Mesodermal cell (in vitro differentiated cells): ENCODE data around the gene GPR87.

Experiments used
- H3K27ac ChIP-seq: 2 replicates; pipeline ENCODE4 v1.7.0; 2013; ENCODE audit warnings: mild to moderate bottlenecking, low read depth, low read length, moderate library complexity; ENCODE audit not compliant: severe bottlenecking
- H3K36me3 ChIP-seq: 2 replicates; pipeline ENCODE4 v1.7.1; 2013; ENCODE audit warnings: mild to moderate bottlenecking, low read length, moderate library complexity; ENCODE audit not compliant: control insufficient read depth, insufficient read depth
- H3K4me1 ChIP-seq: one replicate; pipeline ENCODE4 v1.7.1; 2013; ENCODE audit warnings: mild to moderate bottlenecking, low read length; ENCODE audit not compliant: insufficient read depth, control insufficient read depth, poor library complexity, severe bottlenecking
- H3K4me3 ChIP-seq: 2 replicates; pipeline ENCODE4 v1.7.0; 2013; ENCODE audit warnings: low read length, control low read depth, mild to moderate bottlenecking; ENCODE audit not compliant: insufficient read depth, poor library complexity, severe bottlenecking; ENCODE audit errors: extremely low read depth
- H3K9me3 ChIP-seq: 2 replicates; pipeline ENCODE4 v1.7.1; 2013; ENCODE audit warnings: mild to moderate bottlenecking, low read length, moderate library complexity; ENCODE audit not compliant: control insufficient read depth
- WGBS, 2 experiments: methylation state at CpG; one replicate each; pipeline ENCODE4 v1.1.5; 2013; ENCODE audit warnings: missing lambda C conversion rate in 2 of 2; ENCODE audit not compliant: insufficient coverage in 2 of 2; 5-methylcytosine and 5-hydroxymethylcytosine counted together

Gene GPR87

GRCh38 chr3:151318313-151318712, 1.7 kb upstream of the GPR87 start:
- H3K27ac ChIP-seq: no peak overlapping the region
- H3K36me3 ChIP-seq: no peaks in the 10 kb centered on the region
- peaks cover 17% of the 10 kb centered on the region for H3K4me1 ChIP-seq
- H3K4me3 ChIP-seq: no peak overlapping the region
- H3K9me3 ChIP-seq: no peaks in the 10 kb centered on the region

GRCh38 chr3:151315846-151316245, 774 bp downstream of the GPR87 start:
- Histone ChIP-seq H3K27ac (peak overlapping the region; percentile 68), H3K36me3 (no peaks in the 10 kb centered on the region), H3K4me3 (no peak overlapping the region), H3K9me3 (no peaks in the 10 kb centered on the region), H3K4me1 (peaks cover 17% of the 10 kb centered on the region)
- WGBS, 2 experiments: no CpG with 5 or more reads among the region's 2 CpGs

- peak overlapping the region; percentile 68 for H3K27ac ChIP-seq
- WGBS, 2 experiments: 100% methylated on average over 1 of the region's 2 CpGs; no CpG with 5 or more reads in 1 of the 2 experiments
- no peaks in the 10 kb centered on the region for H3K36me3 ChIP-seq
- H3K4me1 ChIP-seq: peaks cover 17% of the 10 kb centered on the region
- H3K9me3 ChIP-seq: no peaks in the 10 kb centered on the region
- H3K4me3 ChIP-seq: no peak overlapping the region
These were observed 1.5 kb downstream of the GPR87 start for GRCh38 chr3:151315136-151315535.

GRCh38 chr3:151314593-151314992, 2.0 kb downstream of the GPR87 start:
- H3K27ac ChIP-seq: peak overlapping the region; percentile 68
- no peak overlapping the region for H3K4me3 ChIP-seq
- H3K4me1 ChIP-seq: peaks cover 17% of the 10 kb centered on the region
- H3K36me3 ChIP-seq: no peaks in the 10 kb centered on the region
- no peaks in the 10 kb centered on the region for H3K9me3 ChIP-seq
- 81 to 100% methylated on average over 3 of the region's 5 CpGs for WGBS, 2 experiments

- 100% methylated on average over 1 of the region's 2 CpGs for WGBS, 2 experiments
- H3K36me3 ChIP-seq: no peaks in the 10 kb centered on the region
- peaks cover 17% of the 10 kb centered on the region for H3K4me1 ChIP-seq
- H3K4me3 ChIP-seq: no peak overlapping the region
- peak overlapping the region; percentile 68 for H3K27ac ChIP-seq
- H3K9me3 ChIP-seq: no peaks in the 10 kb centered on the region
These were observed 2.5 kb downstream of the GPR87 start for GRCh38 chr3:151314137-151314536.

GRCh38 chr3:151312972-151313371, 3.6 kb downstream of the GPR87 start:
- 67 to 83% methylated on average over 1 to 3 of the region's 3 CpGs for WGBS, 2 experiments
- no peaks in the 10 kb centered on the region for H3K36me3 ChIP-seq
- H3K4me3 ChIP-seq: no peak overlapping the region
- H3K4me1 ChIP-seq: peaks cover 17% of the 10 kb centered on the region
- H3K27ac ChIP-seq: no peak overlapping the region
- H3K9me3 ChIP-seq: no peaks in the 10 kb centered on the region

- H3K27ac ChIP-seq: no peak overlapping the region
- peaks cover 17% of the 10 kb centered on the region for H3K4me1 ChIP-seq
- 94 to 100% methylated on average over 2 of the region's 2 CpGs for WGBS, 2 experiments
- H3K4me3 ChIP-seq: no peak overlapping the region
- no peaks in the 10 kb centered on the region for H3K36me3 ChIP-seq
- H3K9me3 ChIP-seq: no peaks in the 10 kb centered on the region
These were observed 7.1 kb downstream of the GPR87 start for GRCh38 chr3:151309566-151309965.

- peaks cover 27% of the 10 kb centered on the region for H3K4me1 ChIP-seq
- H3K27ac ChIP-seq: no peak overlapping the region
- H3K9me3 ChIP-seq: no peaks in the 10 kb centered on the region
- H3K4me3 ChIP-seq: no peak overlapping the region
- no CpG with 5 or more reads among the region's 1 CpG for WGBS, 2 experiments
- no peaks in the 10 kb centered on the region for H3K36me3 ChIP-seq
These were observed 8.8 kb downstream of the GPR87 start for GRCh38 chr3:151307583-151308488.

- H3K9me3 ChIP-seq: no peaks in the 10 kb centered on the region
- H3K4me1 ChIP-seq: peaks cover 27% of the 10 kb centered on the region
- H3K27ac ChIP-seq: no peak overlapping the region
- H3K36me3 ChIP-seq: no peaks in the 10 kb centered on the region
- H3K4me3 ChIP-seq: no peak overlapping the region
These were observed 9.5 kb downstream of the GPR87 start for GRCh38 chr3:151307131-151307530.

- Histone ChIP-seq H3K27ac (peak overlapping the region; percentile 96), H3K9me3 (no peaks in the 10 kb centered on the region), H3K36me3 (no peaks in the 10 kb centered on the region), H3K4me1 (peaks cover 27% of the 10 kb centered on the region), H3K4me3 (no peak overlapping the region)
- 96 to 100% methylated on average over 5 to 6 of the region's 6 CpGs for WGBS, 2 experiments
These were observed 10.3 kb downstream of the GPR87 start for GRCh38 chr3:151306168-151306810.

- 84 to 89% methylated on average over 4 of the region's 4 CpGs for WGBS, 2 experiments
- Histone ChIP-seq H3K27ac (peak overlapping the region; percentile 96), H3K4me3 (no peak overlapping the region), H3K4me1 (peaks cover 27% of the 10 kb centered on the region), H3K36me3 (no peaks in the 10 kb centered on the region), H3K9me3 (no peaks in the 10 kb centered on the region)
These were observed 10.9 kb downstream of the GPR87 start for GRCh38 chr3:151305775-151306151.
